ENCODE measurements around the gene ECD.

Gene ECD

DNA sequence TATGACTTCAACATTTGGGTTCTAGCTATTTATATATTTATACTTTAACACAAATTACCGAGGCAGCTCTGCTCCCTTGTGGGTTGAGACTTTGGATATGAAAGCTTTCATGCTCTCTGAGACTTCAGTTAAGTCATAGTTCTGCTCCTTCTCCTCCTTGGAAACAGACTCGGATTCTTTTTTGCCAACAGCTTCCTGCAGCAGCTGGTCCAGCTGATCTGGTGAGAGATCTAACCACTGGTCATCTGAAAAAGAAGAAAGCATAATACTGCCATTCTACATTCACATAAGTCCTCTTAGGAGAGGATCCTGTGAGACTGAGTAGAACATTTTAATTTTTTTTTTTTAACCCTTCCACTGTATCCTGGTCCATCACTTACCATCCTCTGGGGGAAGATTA, 28.6 kb downstream of the ECD start:
- TF ChIP-seq, protein P1, sequence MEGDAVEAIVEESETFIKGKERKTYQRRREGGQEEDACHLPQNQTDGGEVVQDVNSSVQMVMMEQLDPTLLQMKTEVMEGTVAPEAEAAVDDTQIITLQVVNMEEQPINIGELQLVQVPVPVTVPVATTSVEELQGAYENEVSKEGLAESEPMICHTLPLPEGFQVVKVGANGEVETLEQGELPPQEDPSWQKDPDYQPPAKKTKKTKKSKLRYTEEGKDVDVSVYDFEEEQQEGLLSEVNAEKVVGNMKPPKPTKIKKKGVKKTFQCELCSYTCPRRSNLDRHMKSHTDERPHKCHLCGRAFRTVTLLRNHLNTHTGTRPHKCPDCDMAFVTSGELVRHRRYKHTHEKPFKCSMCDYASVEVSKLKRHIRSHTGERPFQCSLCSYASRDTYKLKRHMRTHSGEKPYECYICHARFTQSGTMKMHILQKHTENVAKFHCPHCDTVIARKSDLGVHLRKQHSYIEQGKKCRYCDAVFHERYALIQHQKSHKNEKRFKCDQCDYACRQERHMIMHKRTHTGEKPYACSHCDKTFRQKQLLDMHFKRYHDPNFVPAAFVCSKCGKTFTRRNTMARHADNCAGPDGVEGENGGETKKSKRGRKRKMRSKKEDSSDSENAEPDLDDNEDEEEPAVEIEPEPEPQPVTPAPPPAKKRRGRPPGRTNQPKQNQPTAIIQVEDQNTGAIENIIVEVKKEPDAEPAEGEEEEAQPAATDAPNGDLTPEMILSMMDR (IDR thresholded peaks at IDR 0.05; ENCODE audit: control insufficient read depth, extremely low read depth, insufficient read depth) = no peak
- DNase-seq (ENCODE audit: low read depth) = no peak
- H3K4me3 ChIP-seq (ENCODE audit: low read depth, low read length) = no peak overlapping the region

DNA sequence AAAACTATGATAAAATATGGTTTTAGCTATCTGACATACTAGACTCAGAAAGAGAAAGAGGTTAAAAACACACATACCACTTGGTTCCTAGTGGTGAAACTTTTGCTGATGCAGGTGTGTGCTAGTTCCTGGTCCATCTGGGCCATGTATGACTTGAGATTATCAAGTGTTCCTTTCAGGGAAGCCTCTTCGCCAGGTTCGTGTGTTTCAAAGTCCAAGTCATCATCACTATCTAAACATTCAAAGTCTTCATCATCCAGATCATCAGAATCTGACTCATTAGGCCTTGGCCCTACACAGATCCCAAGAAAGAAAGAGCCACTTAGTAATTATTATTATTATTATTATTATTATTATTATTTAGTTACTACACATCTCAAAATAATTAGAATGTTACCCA, 31.2 kb downstream of the ECD start:
- no peak for DNase-seq (ENCODE audit: low read depth)
- H3K4me3 ChIP-seq (ENCODE audit: low read depth, low read length) = no peak overlapping the region
- TF ChIP-seq, protein P1 (IDR thresholded peaks at IDR 0.05; ENCODE audit: control insufficient read depth, extremely low read depth, insufficient read depth) = no peak

DNA sequence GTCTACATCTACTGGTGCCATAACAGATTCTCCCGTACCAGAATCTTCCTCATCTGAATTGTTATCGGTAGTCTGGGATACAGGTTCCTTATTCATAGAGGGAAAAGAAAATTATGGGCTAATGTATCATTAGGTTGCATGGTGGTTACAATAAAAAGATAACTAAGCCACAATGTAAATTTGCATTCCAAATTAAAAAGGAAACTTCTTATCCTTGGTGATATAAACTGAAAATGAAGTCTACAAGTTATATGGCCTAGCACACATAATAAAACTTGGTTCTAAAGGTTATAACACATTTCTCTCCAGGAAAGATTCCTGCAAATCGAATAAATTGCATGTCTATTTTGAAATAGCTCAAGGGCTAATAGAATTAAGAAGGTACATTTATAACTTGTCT, 33.1 kb downstream of the ECD start:
- no peak overlapping the region for H3K4me3 ChIP-seq (ENCODE audit: low read depth, low read length)
- TF ChIP-seq, protein P1 (IDR thresholded peaks at IDR 0.05; ENCODE audit: control insufficient read depth, extremely low read depth, insufficient read depth) = no peak
- no peak for DNase-seq (ENCODE audit: low read depth)

DNA sequence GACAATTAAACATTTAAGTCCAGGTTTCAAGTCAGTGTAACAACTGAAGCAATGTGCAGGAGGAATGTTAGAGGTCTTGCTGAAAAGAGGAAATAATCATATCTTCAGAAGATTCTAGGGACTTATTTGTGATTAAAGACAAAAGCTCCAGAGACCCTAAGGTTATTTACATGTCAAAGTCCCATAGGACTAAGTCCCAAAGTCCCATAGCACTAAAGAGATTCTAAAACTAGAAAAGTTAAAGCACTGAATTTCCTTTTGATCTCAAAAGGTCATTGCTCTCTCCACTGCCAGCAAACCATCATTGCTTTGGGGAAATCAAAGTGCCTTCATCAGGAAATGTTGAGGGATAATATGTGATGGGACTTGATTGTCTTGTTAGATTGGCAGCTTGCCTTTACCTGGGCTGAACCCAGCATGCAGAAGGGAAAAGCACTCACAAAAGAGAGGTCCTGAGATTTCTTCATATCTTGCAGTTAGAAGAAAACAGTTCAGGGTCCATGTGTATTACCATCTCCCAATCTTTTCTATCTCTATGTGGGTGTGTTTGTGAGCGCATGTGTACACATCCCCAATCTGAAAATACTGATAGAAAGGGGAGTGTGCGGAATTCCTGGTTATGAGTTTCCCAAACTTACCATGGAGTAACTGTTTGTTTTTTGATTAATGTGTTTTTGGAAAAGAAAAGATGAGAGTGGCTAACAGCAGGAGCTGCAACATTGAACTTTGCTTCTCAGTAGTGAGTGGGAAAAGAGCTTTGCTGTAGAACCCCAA, 35.7 kb downstream of the ECD start:
- DNase-seq (ENCODE audit: low read depth) = peak; percentile 43
- no peak overlapping the region for H3K4me3 ChIP-seq (ENCODE audit: low read depth, low read length)
- TF ChIP-seq, protein P1 (IDR thresholded peaks at IDR 0.05; ENCODE audit: control insufficient read depth, extremely low read depth, insufficient read depth) = no peak

DNA sequence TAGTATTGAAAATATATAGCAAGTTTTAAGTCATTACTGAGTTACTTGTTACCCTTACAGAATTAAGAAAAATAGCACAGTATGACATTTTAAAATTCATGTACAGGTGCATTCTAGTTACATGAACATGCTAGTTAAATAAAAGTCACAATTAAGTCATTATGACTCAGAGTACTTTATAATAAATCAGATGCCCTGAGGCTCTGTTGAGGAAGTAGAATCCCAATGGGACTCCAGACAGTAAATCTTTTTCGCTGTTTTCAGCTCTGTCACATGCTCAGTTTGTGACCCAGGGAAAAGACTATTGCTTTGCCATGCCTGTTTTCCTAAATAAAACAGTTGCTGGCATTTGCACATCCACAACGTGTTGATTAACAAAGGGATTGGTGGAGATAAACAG, 36.5 kb downstream of the ECD start:
- TF ChIP-seq, protein P1 (IDR thresholded peaks at IDR 0.05; ENCODE audit: control insufficient read depth, extremely low read depth, insufficient read depth) = no peak
- H3K4me3 ChIP-seq (ENCODE audit: low read depth, low read length) = no peak overlapping the region
- peak; percentile 48 for DNase-seq (ENCODE audit: low read depth)

DNA sequence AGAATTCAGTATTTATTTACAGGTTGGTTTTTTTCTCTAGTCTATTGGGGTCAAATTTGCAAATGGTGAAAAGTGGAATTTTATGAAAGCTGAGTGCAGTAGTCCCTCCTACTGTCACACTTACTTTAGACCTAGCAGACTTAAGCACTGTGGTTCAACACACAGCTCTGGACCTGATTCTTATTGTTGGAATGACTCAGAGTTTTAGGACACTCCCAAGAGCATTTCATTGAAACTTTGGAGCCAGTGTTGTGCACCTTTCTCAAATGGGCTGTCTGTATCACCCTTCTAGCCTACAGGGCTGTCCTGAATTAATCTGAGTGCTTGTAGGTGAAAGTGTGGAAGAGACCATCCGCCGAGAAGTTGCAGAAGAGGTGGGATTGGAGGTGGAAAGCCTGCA, 41.5 kb downstream of the ECD start:
- H3K4me3 ChIP-seq (ENCODE audit: low read depth, low read length) = no peak overlapping the region
- DNase-seq (ENCODE audit: low read depth) = no peak
- TF ChIP-seq, protein P1 (IDR thresholded peaks at IDR 0.05; ENCODE audit: control insufficient read depth, extremely low read depth, insufficient read depth) = no peak

DNA sequence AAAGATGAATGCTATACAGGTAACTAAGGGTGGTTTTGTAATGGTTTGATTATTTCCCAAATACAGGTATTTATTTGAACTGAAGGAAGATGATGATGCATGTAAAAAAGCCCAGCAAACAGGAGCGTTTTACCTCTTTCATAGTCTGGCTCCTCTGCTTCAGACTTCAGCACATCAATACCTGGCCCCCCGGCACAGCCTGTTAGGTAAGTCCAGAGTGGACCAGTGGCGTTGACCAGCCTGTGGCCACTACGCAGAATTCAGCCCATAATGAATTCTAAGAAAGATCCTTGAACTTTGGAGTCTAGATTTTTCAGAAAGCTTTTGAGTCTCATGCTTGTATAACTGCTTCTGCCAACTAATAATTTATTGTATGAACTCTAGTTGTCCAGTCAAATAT, 47.9 kb downstream of the ECD start:
- no peak overlapping the region for H3K4me3 ChIP-seq (ENCODE audit: low read depth, low read length)
- TF ChIP-seq, protein P1 (IDR thresholded peaks at IDR 0.05; ENCODE audit: control insufficient read depth, extremely low read depth, insufficient read depth) = no peak
- DNase-seq (ENCODE audit: low read depth) = no peak

Measured in LNCaP clone FGC (cell line).